Thyroid gland (tissue), 4 donors: Measurements from ENCODE around the gene VPS35.

Experiments
- POLR2A ChIP-seq, 2 donors: fragments of 450-650 bp; IDR thresholded peaks; one replicate each; pipeline ENCODE4 v1.6.1; 2017; ENCODE audit warnings: antibody characterized with exemption in 2 of 2, mild to moderate bottlenecking in 2 of 2, moderate library complexity in 1 of 2
- TF ChIP-seq, protein P1 (sequence below), 6 experiments: fragments of 200-600 bp in 3 of 6; fragments of 450-650 bp in 3 of 6; sonication (generic) in 3 of 6; IDR thresholded peaks; one replicate each; pipeline ENCODE4 v1.5.1; 2016 to 2019; ENCODE audit warnings: antibody characterized with exemption in 6 of 6, mild to moderate bottlenecking in 2 of 6, inconsistent platforms in 1 of 6, moderate library complexity in 1 of 6

DNA sequence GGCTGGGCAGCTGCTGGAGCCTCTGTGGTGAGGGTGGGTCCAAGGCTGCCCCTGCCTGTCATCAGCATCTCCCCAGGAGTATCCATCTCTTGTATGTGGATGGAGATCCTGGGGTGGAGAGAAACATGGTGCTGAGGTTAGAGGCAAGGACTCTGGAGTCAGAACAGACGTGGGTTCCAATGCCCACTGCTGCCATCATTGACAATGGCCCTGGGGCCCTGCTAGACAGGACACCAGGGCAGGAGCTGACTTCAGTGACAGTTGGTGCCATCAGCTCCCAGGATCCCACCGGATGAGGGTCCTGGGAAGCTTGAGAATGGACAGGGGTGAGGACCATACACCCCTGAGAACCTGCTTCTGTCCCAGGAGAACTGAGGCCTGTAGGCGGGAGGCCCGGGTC lies 43.6 kb upstream of the VPS35 start:
- TF ChIP-seq, protein P1, sequence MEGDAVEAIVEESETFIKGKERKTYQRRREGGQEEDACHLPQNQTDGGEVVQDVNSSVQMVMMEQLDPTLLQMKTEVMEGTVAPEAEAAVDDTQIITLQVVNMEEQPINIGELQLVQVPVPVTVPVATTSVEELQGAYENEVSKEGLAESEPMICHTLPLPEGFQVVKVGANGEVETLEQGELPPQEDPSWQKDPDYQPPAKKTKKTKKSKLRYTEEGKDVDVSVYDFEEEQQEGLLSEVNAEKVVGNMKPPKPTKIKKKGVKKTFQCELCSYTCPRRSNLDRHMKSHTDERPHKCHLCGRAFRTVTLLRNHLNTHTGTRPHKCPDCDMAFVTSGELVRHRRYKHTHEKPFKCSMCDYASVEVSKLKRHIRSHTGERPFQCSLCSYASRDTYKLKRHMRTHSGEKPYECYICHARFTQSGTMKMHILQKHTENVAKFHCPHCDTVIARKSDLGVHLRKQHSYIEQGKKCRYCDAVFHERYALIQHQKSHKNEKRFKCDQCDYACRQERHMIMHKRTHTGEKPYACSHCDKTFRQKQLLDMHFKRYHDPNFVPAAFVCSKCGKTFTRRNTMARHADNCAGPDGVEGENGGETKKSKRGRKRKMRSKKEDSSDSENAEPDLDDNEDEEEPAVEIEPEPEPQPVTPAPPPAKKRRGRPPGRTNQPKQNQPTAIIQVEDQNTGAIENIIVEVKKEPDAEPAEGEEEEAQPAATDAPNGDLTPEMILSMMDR (IDR thresholded peaks at IDR 0.05) = no peak
- TF ChIP-seq POLR2A (IDR thresholded peaks at IDR 0.05) = no peak
